SK-N-SH treated with all-trans-retinoic acid at 6 μM for 48 hours (cell line): ENCODE measurements around the gene C11orf86.

Experiments used
- ATAC-seq: fragments of 200-7000 bp; cut with Tn5 transposase; 3 replicates; pipeline ENCODE4 v1.9.1; 2020; ENCODE audit warnings: mild to moderate bottlenecking, moderate library complexity
- ARNTL ChIP-seq: fragments of 450-650 bp; formaldehyde crosslinking; IDR thresholded peaks from 2 replicates; pipeline ENCODE4 v1.5.0; 2020; ENCODE audit warnings: low read depth, mild to moderate bottlenecking, moderate library complexity, borderline replicate concordance
- BACH2 ChIP-seq: fragments of 250-450 bp; sonication (Bioruptor Pico); IDR thresholded peaks from 2 replicates; pipeline ENCODE4 v1.9.0; 2021; ENCODE audit warnings: mild to moderate bottlenecking, borderline replicate concordance
- CREB5 ChIP-seq: fragments of 250-450 bp; sonication (Bioruptor Pico); IDR thresholded peaks from 2 replicates; pipeline ENCODE4 v1.5.1; 2020; ENCODE audit warnings: low read depth, mild to moderate bottlenecking, moderate library complexity
- CSDC2 ChIP-seq: fragments of 250-450 bp; sonication (Bioruptor Pico); IDR thresholded peaks from 2 replicates; pipeline ENCODE4 v1.5.0; 2020; ENCODE audit warnings: mild to moderate bottlenecking, moderate library complexity
- CSRNP3 ChIP-seq: fragments of 250-450 bp; sonication (Bioruptor Pico); IDR thresholded peaks from 2 replicates; pipeline ENCODE4 v1.5.1; 2021; ENCODE audit warnings: mild to moderate bottlenecking, moderate library complexity
- ESRRG ChIP-seq: fragments of 250-450 bp; sonication (Bioruptor Pico); IDR thresholded peaks from 2 replicates; pipeline ENCODE4 v1.6.1; 2021; ENCODE audit warnings: mild to moderate bottlenecking
- GLIS3 ChIP-seq: fragments of 250-450 bp; sonication (Bioruptor Pico); IDR thresholded peaks from 2 replicates; pipeline ENCODE4 v1.5.0; 2020; ENCODE audit warnings: mild to moderate bottlenecking, moderate library complexity
- ISL1 ChIP-seq: fragments of 250-450 bp; sonication (Bioruptor Pico); IDR thresholded peaks from 2 replicates; pipeline ENCODE4 v2.1.2; 2022; ENCODE audit warnings: mild to moderate bottlenecking, moderate library complexity
- PATZ1 ChIP-seq: fragments of 250-450 bp; sonication (Bioruptor Pico); IDR thresholded peaks from 2 replicates; pipeline ENCODE4 v1.8.0; 2020; ENCODE audit warnings: mild to moderate bottlenecking, moderate library complexity, borderline replicate concordance
- PPARA ChIP-seq: fragments of 250-450 bp; sonication (Bioruptor Pico); IDR thresholded peaks from 2 replicates; pipeline ENCODE4 v1.5.0; 2020; ENCODE audit warnings: mild to moderate bottlenecking, borderline replicate concordance
- RARB ChIP-seq: fragments of 250-450 bp; sonication (Bioruptor Pico); IDR thresholded peaks from 2 replicates; pipeline ENCODE4 v1.8.0; 2021; ENCODE audit warnings: mild to moderate bottlenecking, moderate library complexity
- SNAI2 ChIP-seq: fragments of 250-450 bp; sonication (Bioruptor Pico); IDR thresholded peaks from 2 replicates; pipeline ENCODE4 v1.5.0; 2020; ENCODE audit warnings: mild to moderate bottlenecking, moderate library complexity
- TCF4 ChIP-seq: fragments of 250-450 bp; sonication (Bioruptor Pico); IDR thresholded peaks from 2 replicates; pipeline ENCODE4 v1.8.0; 2021; ENCODE audit warnings: mild to moderate bottlenecking, moderate library complexity, borderline replicate concordance
- TOX ChIP-seq: fragments of 250-450 bp; sonication (Bioruptor Pico); IDR thresholded peaks from 2 replicates; pipeline ENCODE4 v1.8.0; 2021; ENCODE audit warnings: mild to moderate bottlenecking, moderate library complexity, borderline replicate concordance
- TSHZ2 ChIP-seq: fragments of 250-450 bp; sonication (Bioruptor Pico); IDR thresholded peaks from 2 replicates; pipeline ENCODE4 v1.5.0; 2020; ENCODE audit warnings: mild to moderate bottlenecking, moderate library complexity
- ZC3H10 ChIP-seq: fragments of 250-450 bp; sonication (Bioruptor Pico); IDR thresholded peaks from 2 replicates; pipeline ENCODE4 v1.5.1; 2021; ENCODE audit warnings: mild to moderate bottlenecking, moderate library complexity
- ZFP3 ChIP-seq: fragments of 250-450 bp; sonication (Bioruptor Pico); IDR thresholded peaks from 2 replicates; pipeline ENCODE4 v1.5.0; 2020; ENCODE audit warnings: mild to moderate bottlenecking, moderate library complexity
- ZFP30 ChIP-seq: fragments of 450-650 bp; formaldehyde crosslinking; IDR thresholded peaks from 2 replicates; pipeline ENCODE4 v1.5.0; 2022; ENCODE audit warnings: mild to moderate bottlenecking, moderate library complexity
- ZNF565 ChIP-seq: fragments of 450-650 bp; formaldehyde crosslinking; conservative IDR thresholded peaks from 2 replicates; pipeline ENCODE4 v1.5.0; 2020; ENCODE audit warnings: low read depth, mild to moderate bottlenecking, moderate library complexity
- ZNF70 ChIP-seq: fragments of 450-650 bp; formaldehyde crosslinking; IDR thresholded peaks from 2 replicates; pipeline ENCODE4 v1.5.0; 2020; ENCODE audit warnings: mild to moderate bottlenecking, moderate library complexity
- ZNF8 ChIP-seq: fragments of 450-650 bp; formaldehyde crosslinking; IDR thresholded peaks from 2 replicates; pipeline ENCODE4 v1.5.0; 2020; ENCODE audit warnings: mild to moderate bottlenecking, moderate library complexity

C11orf86 gene

GRCh38 chr11:66981976-66982578 lies 7.0 kb downstream of the C11orf86 start:
- peak; percentile 85 for ATAC-seq
- TF ChIP-seq BACH2 (CRISPR knock-in tag), result no peak
- TF ChIP-seq ZFP3, result 0 out of 2 replicates have a peak, but pooled peaks have one; percentile 27
- 0 out of 2 replicates have a peak, but pooled peaks have one; percentile 34 for TF ChIP-seq ZFP30 (CRISPR knock-in tag)
- no peak for TF ChIP-seq SNAI2 (CRISPR knock-in tag)
- TF ChIP-seq TCF4, result peak; percentile 21; the same call in 1 of the 2 replicates
- 0 out of 2 replicates have a peak, but pooled peaks have one; percentile 13 for TF ChIP-seq TSHZ2 (CRISPR knock-in tag)

DNA sequence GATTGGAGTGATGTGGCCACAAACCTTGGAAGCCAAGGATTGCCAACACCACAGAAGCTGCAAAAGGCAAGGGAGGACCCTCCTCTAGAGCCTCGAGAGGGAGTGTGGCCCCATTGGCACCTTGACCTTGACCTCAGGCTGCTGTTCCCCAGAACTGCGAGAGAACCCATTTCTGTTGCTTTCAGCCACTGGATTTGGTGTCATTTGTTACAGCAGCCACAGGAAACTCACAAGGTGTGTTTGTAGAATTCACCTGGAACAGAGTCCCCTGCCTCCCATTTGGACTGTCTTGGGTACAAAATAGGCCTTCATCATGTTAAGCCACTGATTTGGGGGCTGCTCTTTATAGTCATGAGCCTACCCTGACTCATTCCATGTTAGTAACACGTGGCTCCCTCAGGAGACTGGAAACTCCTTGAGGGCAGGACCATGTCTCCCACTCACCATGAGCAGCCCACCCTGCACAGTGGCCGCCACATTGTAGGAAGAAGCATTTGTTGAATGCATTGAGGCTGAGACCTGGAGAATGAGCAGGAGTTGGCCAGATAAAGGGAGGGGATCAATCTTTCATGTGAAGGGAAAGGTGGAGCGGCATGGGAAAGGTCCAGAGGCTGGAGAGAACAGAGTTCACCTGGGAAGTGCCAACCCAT lies 8.3 kb downstream of the C11orf86 start:
- no peak for ATAC-seq
- TF ChIP-seq CREB5 (CRISPR knock-in tag), result no peak

GRCh38 chr11:66985508-66986177 lies 10.5 kb downstream of the C11orf86 start:
- TF ChIP-seq TOX (no peak), CSRNP3 (CRISPR knock-in tag) (no peak), CSDC2 (CRISPR knock-in tag) (no peak), PATZ1 (CRISPR knock-in tag) (no peak), ZNF70 (CRISPR knock-in tag) (no peak), TCF4 (no peak), ISL1 (CRISPR knock-in tag) (no peak), ZC3H10 (no peak), GLIS3 (CRISPR knock-in tag) (no peak), PPARA (CRISPR knock-in tag) (no peak), ARNTL (CRISPR knock-in tag) (no peak), ZFP30 (CRISPR knock-in tag) (no peak), ZNF8 (no peak), ZNF565 (CRISPR knock-in tag) (no peak), ESRRG (CRISPR knock-in tag) (no peak), ZFP3 (no peak), RARB (CRISPR knock-in tag) (no peak), SNAI2 (CRISPR knock-in tag) (no peak)
- no peak for ATAC-seq

GRCh38 chr11:66986178-66986545 lies 11.1 kb downstream of the C11orf86 start:
- ATAC-seq, result no peak
- TF ChIP-seq CSDC2 (CRISPR knock-in tag) (no peak), TOX (no peak), CREB5 (CRISPR knock-in tag) (no peak), CSRNP3 (CRISPR knock-in tag) (no peak), ESRRG (CRISPR knock-in tag) (no peak), TCF4 (no peak), ZNF70 (CRISPR knock-in tag) (no peak), PATZ1 (CRISPR knock-in tag) (no peak), BACH2 (CRISPR knock-in tag) (no peak)
